ENCODE measurements around the gene COL4A4. TPM values are rescaled to one million over a fixed set of nuclear protein-coding genes. Genes with fewer than 3 reads are reported as not detected.

Gene COL4A4
- total RNA-seq, 1 donor from 2014 or later: 0.41 TPM

- H3K9me3 Mint-ChIP-seq (ENCODE audit: low read depth): peaks cover 4% of the 10 kb centered on the region
- H3K27ac Mint-ChIP-seq: no peak overlapping the region
- DNase-seq (ENCODE audit: low spot score, unreplicated experiment): no peak
- H3K27me3 Mint-ChIP-seq: no peaks in the 10 kb centered on the region
- H3K4me1 Mint-ChIP-seq (ENCODE audit: low read depth): no peaks in the 10 kb centered on the region
- H3K4me3 Mint-ChIP-seq (ENCODE audit: low read depth): no peak overlapping the region
- no peak for TF ChIP-seq CTCF (IDR thresholded peaks at IDR 0.05; ENCODE audit: unreplicated experiment)
- H3K36me3 Mint-ChIP-seq (ENCODE audit: insufficient read depth): peaks cover 4% of the 10 kb centered on the region
Measured at GRCh38 chr2:226963528-226963927, 200.5 kb downstream of the COL4A4 start.

GRCh38 chr2:226962176-226962773, 201.7 kb downstream of the COL4A4 start:
- peaks cover 13% of the 10 kb centered on the region for H3K9me3 Mint-ChIP-seq (ENCODE audit: low read depth)
- TF ChIP-seq CTCF (IDR thresholded peaks at IDR 0.05; ENCODE audit: unreplicated experiment): no peak

GRCh38 chr2:226959418-226959817, 204.6 kb downstream of the COL4A4 start:
- no peak overlapping the region for H3K4me3 Mint-ChIP-seq (ENCODE audit: low read depth)
- no peak for DNase-seq (ENCODE audit: low spot score, unreplicated experiment)
- peaks cover 13% of the 10 kb centered on the region for H3K9me3 Mint-ChIP-seq (ENCODE audit: low read depth)
- peaks cover 7% of the 10 kb centered on the region for H3K36me3 Mint-ChIP-seq (ENCODE audit: insufficient read depth)
- TF ChIP-seq CTCF (IDR thresholded peaks at IDR 0.05; ENCODE audit: unreplicated experiment): no peak
- no peak overlapping the region for H3K27ac Mint-ChIP-seq
- H3K27me3 Mint-ChIP-seq: no peaks in the 10 kb centered on the region
- no peaks in the 10 kb centered on the region for H3K4me1 Mint-ChIP-seq (ENCODE audit: low read depth)

More at GRCh38 chr2:226962176-226962773, 201.7 kb downstream of the COL4A4 start:
- H3K4me1 Mint-ChIP-seq (ENCODE audit: low read depth): no peaks in the 10 kb centered on the region
- H3K27ac Mint-ChIP-seq: no peak overlapping the region
- no peak overlapping the region for H3K4me3 Mint-ChIP-seq (ENCODE audit: low read depth)
- no peaks in the 10 kb centered on the region for H3K27me3 Mint-ChIP-seq
- DNase-seq (ENCODE audit: low spot score, unreplicated experiment): no peak
- H3K36me3 Mint-ChIP-seq (ENCODE audit: insufficient read depth): peaks cover 7% of the 10 kb centered on the region

- no peaks in the 10 kb centered on the region for H3K4me1 Mint-ChIP-seq (ENCODE audit: low read depth)
- no peak overlapping the region for H3K27ac Mint-ChIP-seq
- no peak overlapping the region for H3K4me3 Mint-ChIP-seq (ENCODE audit: low read depth)
- H3K27me3 Mint-ChIP-seq: no peaks in the 10 kb centered on the region
- DNase-seq (ENCODE audit: low spot score, unreplicated experiment): no peak
- TF ChIP-seq CTCF (IDR thresholded peaks at IDR 0.05; ENCODE audit: unreplicated experiment): no peak
- H3K9me3 Mint-ChIP-seq (ENCODE audit: low read depth): peaks cover 13% of the 10 kb centered on the region
- H3K36me3 Mint-ChIP-seq (ENCODE audit: insufficient read depth): peaks cover 7% of the 10 kb centered on the region
Measured at GRCh38 chr2:226956659-226957058, 207.3 kb downstream of the COL4A4 start.

- no peak for DNase-seq (ENCODE audit: low spot score, unreplicated experiment)
- peaks cover 9% of the 10 kb centered on the region for H3K9me3 Mint-ChIP-seq (ENCODE audit: low read depth)
- H3K36me3 Mint-ChIP-seq (ENCODE audit: insufficient read depth): peaks cover 4% of the 10 kb centered on the region
- H3K27ac Mint-ChIP-seq: no peak overlapping the region
- no peak for TF ChIP-seq CTCF (IDR thresholded peaks at IDR 0.05; ENCODE audit: unreplicated experiment)
- H3K27me3 Mint-ChIP-seq: no peaks in the 10 kb centered on the region
- H3K4me1 Mint-ChIP-seq (ENCODE audit: low read depth): no peaks in the 10 kb centered on the region
- no peak overlapping the region for H3K4me3 Mint-ChIP-seq (ENCODE audit: low read depth)
Measured at GRCh38 chr2:226953826-226954225, 210.2 kb downstream of the COL4A4 start.
